ENCODE data around the gene NUMA1. TPM values are rescaled to one million over a fixed set of nuclear protein-coding genes. Genes with fewer than 3 reads are reported as not detected.

The NUMA1 gene
- polyA plus RNA-seq, 1 donor, result 215 TPM

GRCh38 chr11:72100462-72100861, 20.1 kb upstream of the NUMA1 start:
- no peak for DNase-seq

DNA sequence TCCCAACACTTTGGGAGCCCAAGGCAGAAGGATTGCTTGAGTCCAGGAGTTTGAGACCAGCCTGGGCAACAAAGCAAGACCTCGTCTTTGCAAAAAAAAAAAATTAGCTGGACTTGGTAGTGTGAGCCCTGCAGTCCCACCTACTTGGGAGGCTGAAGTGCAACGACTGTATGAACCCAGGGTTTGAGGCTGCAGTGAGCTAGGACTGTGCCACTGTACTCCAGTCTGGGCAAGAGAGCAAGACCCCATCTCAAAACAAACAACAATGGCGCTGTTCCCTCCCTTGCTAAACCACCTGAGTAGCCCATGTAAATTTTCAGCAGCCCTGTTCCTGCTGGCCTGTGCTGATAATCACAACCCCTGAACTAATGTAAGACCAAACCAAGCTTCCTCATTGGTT, 19.7 kb upstream of the NUMA1 start:
- DNase-seq, result no peak

- DNase-seq, result no peak
Measured at GRCh38 chr11:72098741-72099140, 18.4 kb upstream of the NUMA1 start.

GRCh38 chr11:72091292-72091691, 10.9 kb upstream of the NUMA1 start:
- peak; percentile 70 for DNase-seq

DNA sequence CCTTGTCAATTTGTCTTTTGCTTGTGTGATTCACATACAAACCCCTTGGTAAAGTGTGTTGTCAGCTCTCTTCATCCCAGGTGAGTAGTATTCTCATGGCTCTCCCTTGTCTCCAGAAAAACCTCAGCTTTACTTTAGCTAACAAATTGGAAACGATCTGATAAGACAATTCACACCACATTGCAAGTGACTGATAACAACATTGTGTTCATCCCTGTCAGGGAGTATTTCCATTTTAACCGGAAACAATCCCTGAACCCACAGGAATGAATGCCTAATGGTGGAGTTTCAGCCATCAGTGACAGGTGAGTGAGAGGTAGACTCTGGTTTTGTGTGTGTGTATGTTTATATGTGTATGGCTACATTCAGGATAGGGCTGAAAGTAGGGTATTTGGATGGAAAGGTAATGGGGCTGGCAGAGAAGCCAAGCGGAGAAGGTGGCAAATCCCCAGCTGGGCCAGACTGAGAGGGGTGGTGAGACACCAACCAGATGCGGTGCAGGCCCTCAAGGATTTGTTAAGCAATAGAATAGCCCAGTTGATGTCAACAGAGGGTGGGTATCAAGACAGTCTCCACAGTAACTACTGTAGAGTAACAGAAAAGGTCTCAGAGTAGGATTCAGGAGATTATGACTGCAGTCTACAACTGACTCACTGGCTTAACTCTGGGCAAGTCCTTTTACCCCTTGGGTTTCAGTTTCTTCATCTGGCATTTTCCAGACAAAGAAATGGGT, 7.9 kb upstream of the NUMA1 start:
- no peak for DNase-seq

DNA sequence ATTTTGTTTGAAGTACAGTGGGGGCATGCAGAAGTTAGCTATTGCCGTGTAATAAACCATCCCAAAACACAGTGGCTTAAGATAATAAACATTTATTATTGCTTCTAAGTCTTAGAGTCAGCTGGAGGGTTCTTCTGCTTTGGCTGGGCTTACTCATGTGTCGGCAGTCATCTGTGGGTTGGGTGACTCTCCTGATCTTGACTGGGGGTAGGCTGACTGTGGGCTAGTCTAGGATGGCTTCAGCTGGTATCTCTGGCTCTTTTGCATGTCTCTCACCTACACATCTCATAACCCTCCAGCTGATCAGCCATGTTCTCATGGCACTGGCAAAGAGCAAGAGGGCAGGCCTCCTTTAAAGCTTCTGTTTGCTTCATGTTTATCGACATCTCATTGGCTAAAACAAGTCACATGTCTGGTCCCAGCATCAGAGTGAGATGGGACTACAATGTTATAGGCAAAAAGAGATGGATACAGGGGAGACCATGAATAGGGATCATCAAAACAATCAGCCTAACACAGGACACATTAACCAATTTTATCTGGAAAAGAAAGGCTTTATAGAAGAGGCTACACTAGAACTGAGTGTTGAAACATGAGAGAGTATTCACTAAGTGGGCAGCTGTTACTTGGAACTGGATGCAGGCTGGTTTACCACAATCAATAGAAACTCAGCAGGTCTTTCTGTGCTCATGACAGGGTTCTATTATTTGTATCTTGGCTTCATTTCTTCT, 5.4 kb upstream of the NUMA1 start:
- DNase-seq, result no peak

GRCh38 chr11:72084965-72085364, 4.6 kb upstream of the NUMA1 start:
- no peak for DNase-seq

GRCh38 chr11:72084076-72084475, 3.7 kb upstream of the NUMA1 start:
- no peak for DNase-seq

DNA sequence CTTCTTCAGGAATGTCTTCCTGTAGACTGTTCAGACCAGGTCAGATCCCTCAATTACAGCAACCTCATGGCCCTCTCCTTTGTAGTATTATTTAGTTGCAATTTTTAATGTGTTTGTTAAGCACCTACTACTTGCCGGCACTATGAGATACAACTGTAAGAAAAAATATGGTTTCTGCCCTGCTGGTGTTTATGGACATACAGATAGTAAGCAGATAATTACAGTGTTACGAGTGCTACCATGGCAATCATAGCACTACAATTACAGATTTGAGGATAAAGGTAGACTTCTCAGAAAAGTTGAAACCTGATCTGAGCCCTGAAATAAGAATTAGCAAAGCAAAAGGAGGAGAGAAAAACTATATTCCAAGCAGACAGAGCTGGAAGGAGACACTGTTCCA, 3.1 kb upstream of the NUMA1 start:
- DNase-seq, result no peak

DNA sequence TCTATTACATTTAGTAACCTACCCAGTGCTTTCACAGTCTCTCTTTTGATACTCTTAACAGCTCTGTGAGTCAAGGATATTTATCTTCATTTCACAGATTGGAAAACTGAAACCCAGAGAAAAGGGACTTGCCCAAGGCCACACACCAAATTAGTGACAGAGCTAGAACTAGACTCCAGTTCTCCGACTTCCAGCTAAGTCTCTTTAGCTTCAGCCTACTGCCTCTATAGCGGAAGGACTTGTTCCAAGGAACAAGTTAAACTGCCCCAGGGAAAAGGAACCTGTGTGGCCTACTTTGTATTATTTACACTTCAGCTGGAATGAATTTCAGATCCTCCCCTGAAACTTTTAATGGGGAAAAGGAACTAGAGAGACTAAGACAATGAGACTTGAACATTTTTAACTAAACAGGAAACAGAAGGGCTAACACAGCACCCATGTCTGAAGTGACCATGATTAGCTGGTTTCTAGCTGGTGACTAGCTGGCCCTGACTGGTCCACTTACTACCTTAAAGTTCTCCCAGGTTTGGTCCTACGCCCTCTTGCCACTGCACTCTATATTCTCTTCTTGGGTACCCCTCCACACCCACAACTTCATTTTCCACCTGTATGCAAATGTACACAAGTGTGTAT, 1.6 kb upstream of the NUMA1 start:
- DNase-seq, result no peak

GRCh38 chr11:72081184-72081644, 872 bp upstream of the NUMA1 start:
- DNase-seq, result no peak

DNA sequence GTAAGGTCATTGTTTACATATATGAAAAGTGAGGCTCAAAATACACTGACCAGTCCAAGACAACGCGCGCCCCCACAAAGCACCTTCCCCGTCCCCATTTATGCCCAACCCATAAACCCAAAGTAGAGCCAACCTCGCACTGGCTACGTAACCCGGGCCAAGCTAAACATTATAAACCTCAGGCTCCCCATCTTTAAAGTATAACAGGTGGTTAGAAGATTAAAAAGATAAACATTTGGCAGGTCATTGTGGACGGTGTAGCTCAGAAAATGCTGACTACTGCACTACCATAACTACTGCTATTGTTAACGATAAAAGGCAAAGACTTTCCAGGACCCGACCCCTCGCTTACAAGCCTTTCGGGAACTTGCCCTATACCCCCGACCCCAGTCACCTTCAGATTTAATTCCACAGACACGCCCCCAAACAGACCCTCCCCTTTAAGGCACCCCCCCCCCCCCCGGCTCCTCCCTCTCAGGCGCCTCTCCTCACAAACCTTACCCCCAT, 470 bp downstream of the NUMA1 start:
- DNase-seq, result no peak

DNA sequence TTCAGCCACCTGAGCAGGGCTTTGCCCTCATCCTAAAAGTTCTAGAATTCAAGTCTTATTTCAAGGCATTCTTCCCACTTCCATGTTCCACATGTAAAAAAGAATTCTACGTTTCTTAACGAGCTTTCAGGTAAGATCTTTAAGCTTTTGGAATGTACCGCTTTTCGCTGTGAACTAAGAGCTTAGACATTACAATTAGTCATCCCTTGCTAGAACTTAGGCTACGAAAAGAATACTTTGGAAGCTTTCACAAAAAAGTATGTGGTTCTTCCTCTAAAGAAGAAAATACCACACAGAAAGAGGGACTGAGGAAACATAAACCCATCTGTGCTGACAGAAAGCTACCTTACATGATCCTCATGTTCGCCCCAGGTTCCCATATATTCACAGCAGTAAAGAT, 1.9 kb downstream of the NUMA1 start:
- DNase-seq, result no peak

DNA sequence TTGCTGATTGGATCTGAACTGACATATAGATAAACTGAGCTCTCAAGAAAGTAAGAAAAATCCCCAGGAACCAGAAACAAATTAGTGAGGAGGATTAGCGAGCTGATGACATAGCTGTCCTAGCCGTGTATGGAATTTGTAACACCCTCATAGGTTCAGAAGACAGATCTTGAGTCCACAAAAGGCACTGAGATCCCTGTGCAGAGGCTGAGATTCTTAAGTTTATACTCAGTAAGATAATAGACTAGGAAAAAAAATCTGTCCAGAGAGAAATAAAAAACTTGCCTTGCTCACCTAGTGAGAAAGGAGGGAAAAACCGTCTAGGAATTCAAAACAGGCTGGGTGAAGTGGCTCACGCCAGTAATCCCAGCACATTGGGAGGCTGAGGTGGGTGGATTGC, 4.6 kb downstream of the NUMA1 start:
- no peak for DNase-seq

DNA sequence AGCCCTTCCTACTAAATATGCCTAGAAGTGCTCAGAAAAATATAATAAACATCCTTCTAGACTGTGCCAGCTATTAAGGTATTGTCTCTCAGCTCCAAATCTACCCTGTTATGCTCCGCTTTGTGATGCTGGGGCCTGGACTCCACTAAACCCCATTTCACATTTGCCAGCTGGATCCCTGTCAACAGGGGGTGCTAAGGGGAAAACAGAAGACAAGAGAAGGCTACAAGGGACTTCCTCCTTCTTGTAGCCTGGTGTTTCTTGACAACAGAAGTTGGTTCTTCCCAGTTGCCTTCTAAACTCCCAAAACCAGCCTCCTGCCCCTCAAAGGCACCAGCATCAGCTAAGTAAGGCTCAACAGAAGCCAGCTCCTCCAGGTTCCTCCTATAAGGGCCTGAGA, 5.2 kb downstream of the NUMA1 start:
- no peak for DNase-seq

GRCh38 chr11:72072348-72072747, 8.0 kb downstream of the NUMA1 start:
- no peak for DNase-seq

- no peak for DNase-seq
Measured at GRCh38 chr11:72070491-72070890, 9.9 kb downstream of the NUMA1 start.

GRCh38 chr11:72069787-72070251, 10.5 kb downstream of the NUMA1 start:
- DNase-seq, result peak; percentile 43

- DNase-seq, result no peak
Measured at GRCh38 chr11:72069200-72069599, 11.1 kb downstream of the NUMA1 start.

DNA sequence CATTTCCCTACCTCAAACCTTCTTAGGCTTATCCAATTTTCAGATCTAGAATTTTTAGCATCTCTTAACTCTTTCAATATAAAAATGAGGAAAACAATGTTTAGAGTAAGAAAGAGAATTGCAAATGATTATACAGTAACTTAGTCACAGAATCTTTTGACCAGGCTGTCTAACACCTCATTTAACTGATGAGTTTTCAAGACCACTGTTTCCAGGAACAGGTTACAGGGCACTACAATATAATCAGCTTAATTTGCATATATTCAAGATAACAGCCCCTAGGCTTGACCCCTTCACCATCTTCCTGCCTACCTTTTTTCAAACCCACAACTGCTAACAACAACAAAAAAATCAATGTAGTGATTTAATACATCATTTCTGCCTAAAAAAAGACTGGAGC, 12.7 kb downstream of the NUMA1 start:
- DNase-seq, result no peak

DNA sequence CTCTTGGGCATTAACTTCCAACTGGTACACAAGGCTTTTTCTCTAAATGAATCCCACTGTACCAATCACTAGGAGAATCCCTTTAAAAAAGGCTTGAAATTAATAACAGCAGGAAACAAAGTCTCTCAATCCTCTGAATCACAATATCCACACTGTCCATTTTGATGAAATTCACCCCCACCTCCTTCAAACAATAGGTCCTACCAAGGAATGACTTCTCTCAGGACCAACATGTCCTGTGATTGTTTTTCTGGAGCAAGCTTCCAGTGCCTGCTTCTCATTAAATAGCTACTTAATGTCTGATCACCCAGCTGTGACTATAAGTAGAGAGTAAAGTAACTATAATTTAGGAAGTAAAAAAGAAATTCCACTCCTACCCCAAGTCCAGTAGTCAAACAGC, 13.1 kb downstream of the NUMA1 start:
- no peak for DNase-seq

DNA sequence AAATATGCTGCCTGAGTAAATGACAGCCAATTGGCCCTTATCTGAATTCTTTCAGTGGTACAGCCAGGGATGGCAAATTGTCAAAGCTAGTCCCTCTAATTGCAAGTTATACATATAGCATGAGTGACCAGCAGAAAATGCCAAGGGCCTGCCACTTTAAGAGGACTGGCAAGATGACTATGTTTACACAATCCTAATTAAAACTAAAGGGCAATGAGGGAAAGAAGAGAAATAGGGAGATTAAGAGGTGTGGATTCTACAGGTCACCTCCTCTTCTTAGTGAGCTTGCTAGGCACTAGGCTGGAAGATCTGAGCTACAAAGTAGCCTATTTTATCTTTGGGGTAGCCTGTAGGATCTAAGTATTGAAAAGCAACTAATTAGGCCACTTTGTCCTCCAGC, 13.5 kb downstream of the NUMA1 start:
- DNase-seq, result no peak

DNA sequence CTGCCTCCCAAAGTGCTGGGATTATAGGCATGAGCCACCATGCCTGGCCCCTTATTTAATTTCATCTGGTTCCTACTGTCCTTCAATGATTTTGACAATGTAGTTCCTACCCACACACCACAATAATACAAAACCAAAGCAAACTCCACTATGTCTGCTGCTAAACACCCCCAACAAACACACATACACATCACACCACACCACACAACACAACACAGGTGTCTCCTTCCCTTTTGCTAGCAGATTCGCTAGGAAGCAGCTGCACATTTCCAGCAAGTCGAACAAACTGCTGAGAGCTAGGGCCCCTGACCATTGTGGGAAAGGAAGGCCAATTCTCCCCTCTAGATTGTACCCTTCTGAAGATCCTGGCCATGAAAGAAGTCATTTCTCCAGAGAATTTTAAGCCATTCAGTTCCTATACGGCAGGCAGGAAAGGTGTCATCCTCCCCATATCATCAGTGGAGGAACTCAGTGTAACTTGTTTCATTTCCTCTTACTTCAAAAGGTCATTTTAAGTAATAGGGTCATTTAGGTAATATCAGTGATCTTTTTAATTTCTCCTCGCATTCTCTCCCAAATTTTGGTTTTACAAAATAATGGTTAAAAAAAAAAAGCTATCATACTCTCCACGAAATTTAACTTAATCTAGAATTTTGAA, 18.5 kb downstream of the NUMA1 start:
- no peak for DNase-seq

Measured in hindlimb muscle (tissue), 1 donor.